GM13977 (cell line): Measurements from ENCODE around the gene TSPAN9.

Source experiments
- DNase-seq: peaks from one replicate; pipeline ENCODE4 v3.0.0; 2012; ENCODE audit warnings: low spot score
- CTCF ChIP-seq: IDR thresholded peaks from 2 replicates; pipeline ENCODE4 v1.5.1; 2012; ENCODE audit warnings: mild to moderate bottlenecking, control low read depth; ENCODE audit not compliant: insufficient read depth; ENCODE audit errors: extremely low read depth, missing control alignments
- in situ Hi-C: fragments of 300-500 bp; cut with MboI; formaldehyde crosslinking; loops from one replicate; pipeline ENCODE4 v1.12.0; 2022; ENCODE audit warnings: low sequenced_read_pairs, low pct_unique_long_range_greater_than_20kb, mixed read lengths, inconsistent platforms; ENCODE audit not compliant: unreplicated experiment

TSPAN9 gene

GRCh38 chr12:3213188-3213587 lies 136.0 kb downstream of the TSPAN9 start:
- DNase-seq, result no peak
- in situ Hi-C loops, result no loop called here
- TF ChIP-seq CTCF, result no peak

GRCh38 chr12:3213768-3214167 lies 136.6 kb downstream of the TSPAN9 start:
- DNase-seq, result no peak
- TF ChIP-seq CTCF, result no peak
- in situ Hi-C loops, result no loop called here

- TF ChIP-seq CTCF, result no peak
- in situ Hi-C loops, result no loop called here
- DNase-seq, result no peak
These were observed 137.6 kb downstream of the TSPAN9 start for GRCh38 chr12:3214526-3215365.

- no peak for DNase-seq
- TF ChIP-seq CTCF, result no peak
- in situ Hi-C loops, result no loop called here
These were observed 138.3 kb downstream of the TSPAN9 start for GRCh38 chr12:3215410-3215975.

GRCh38 chr12:3216097-3216496 lies 138.9 kb downstream of the TSPAN9 start:
- no peak for TF ChIP-seq CTCF
- in situ Hi-C loops, result no loop called here
- no peak for DNase-seq

- no peak for TF ChIP-seq CTCF
- no peak for DNase-seq
- in situ Hi-C loops, result no loop called here
These were observed 139.8 kb downstream of the TSPAN9 start for GRCh38 chr12:3216726-3217682.
